ENCODE data around the gene SH2D7. TPM values are rescaled to one million over a fixed set of nuclear protein-coding genes. Genes with fewer than 3 reads are reported as not detected.

SH2D7 gene
- total and polyA plus RNA-seq, 2 experiments from 2014 or later, result not detected

DNA sequence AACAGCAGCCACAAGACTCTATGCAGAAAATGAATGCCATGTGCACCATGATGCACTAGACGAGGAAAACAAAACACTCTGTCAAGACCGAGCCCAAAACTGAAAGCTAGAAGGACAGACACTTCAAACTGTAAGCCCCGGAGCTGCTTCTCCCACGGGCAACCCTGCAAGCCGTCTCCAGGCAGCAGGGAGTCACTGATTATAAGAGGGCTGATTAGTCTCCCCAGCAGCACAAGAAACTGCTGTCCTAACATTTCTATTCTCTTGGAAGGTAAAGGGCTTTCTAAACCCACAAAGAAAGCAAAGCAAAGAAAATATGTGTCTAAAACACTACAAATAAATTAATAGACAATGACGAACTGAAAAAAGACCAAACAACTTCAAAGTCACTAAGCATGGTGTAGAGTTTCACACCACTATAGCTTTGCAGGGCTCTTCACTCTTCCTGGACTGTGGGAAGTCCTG lies 30.4 kb upstream of the SH2D7 start:
- in situ Hi-C loops (cut with MboI), result no loop called here
- Histone ChIP-seq H3K27ac (peak overlapping the region; percentile 55), H3K4me2 (ENCODE audit: unreplicated experiment) (peak overlapping the region; percentile 80), H3K9ac (peak overlapping the region; percentile 73), H3K36me3 (ENCODE audit: low read depth) (no peaks in the 10 kb centered on the region), H3K27me3 (replicated peaks; ENCODE audit: insufficient read depth) (no peaks in the 10 kb centered on the region), H3K79me2 (ENCODE audit: insufficient read depth) (peaks cover 87% of the 10 kb centered on the region), H3K4me3 (peak overlapping the region; percentile 71), H3K9me2 (ENCODE audit: insufficient read depth) (no peaks in the 10 kb centered on the region), H3K4me1 (ENCODE audit: insufficient read depth) (peaks cover 68% of the 10 kb centered on the region), H3K9me3 (ENCODE audit: low read depth) (no peaks in the 10 kb centered on the region), H3F3A (ENCODE audit: insufficient read depth) (peaks cover 46% of the 10 kb centered on the region), H2AFZ (no peak overlapping the region), H4K20me1 (ENCODE audit: insufficient read depth) (no peaks in the 10 kb centered on the region)
- no peak for TF ChIP-seq EZH2phosphoT487 (IDR thresholded peaks at IDR 0.05; ENCODE audit: insufficient read depth, low read depth)
- no peak for TF ChIP-seq EZH2 (IDR thresholded peaks at IDR 0.05; ENCODE audit: insufficient read depth, poor library complexity, severe bottlenecking)
- WGBS, 2 experiments (ENCODE audit: low coverage in 1 of 2, low lambda C conversion rate in 2 of 2, missing lambda C conversion rate in 2 of 2), result 3 to 5% methylated on average over 6 of the region's 6 CpGs
- DNase-seq, result peak; percentile 76

DNA sequence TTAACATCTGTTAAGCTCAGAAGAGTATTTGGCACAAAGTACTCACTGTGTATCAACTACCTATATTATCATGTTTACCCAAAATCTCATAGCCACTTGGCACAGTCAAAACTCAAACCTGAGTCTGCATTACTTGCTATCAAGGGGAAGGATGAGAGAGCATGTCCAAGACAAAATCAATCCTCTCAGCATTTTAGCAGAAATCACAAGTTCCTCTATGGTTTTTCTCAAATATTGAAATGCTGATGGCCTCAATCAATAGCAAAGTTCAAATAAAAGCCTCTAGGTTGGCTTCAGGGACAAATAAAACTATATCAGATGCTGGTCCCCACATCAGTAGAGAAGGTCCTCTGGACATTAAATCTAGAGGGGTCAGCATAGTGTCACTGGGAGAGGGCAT lies 29.1 kb upstream of the SH2D7 start:
- H3K9ac ChIP-seq, result peak overlapping the region; percentile 81; the same call in 1 of the 2 replicates
- H3K4me1 ChIP-seq (ENCODE audit: insufficient read depth), result peaks cover 69% of the 10 kb centered on the region
- peak overlapping the region; percentile 97 for H3K27ac ChIP-seq

DNA sequence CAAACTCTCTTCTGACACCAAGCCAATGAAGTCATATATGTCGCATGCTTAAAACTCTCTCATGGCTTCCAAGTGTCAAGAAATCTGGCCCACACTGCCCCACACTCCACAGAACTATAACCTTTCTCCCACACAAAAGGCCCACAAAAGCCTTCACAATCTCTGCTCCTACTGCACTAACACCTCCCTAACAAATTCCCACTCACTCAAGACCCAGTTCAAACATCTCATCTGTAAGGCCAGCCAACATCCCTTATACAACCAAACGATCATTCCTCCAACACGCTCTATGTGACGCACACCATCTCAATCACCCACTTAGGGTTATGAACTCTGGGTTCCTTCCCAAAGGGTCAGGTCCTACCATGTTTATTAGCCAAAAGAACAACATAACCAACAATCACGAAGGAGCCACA lies 28.4 kb upstream of the SH2D7 start:
- peak overlapping the region; percentile 73 for H3K4me2 ChIP-seq (ENCODE audit: unreplicated experiment)
- H3K79me2 ChIP-seq (ENCODE audit: insufficient read depth), result peaks cover 87% of the 10 kb centered on the region
- H3K27ac ChIP-seq, result peak overlapping the region; percentile 97
- H3F3A ChIP-seq (ENCODE audit: insufficient read depth), result peaks cover 64% of the 10 kb centered on the region
- H3K4me1 ChIP-seq (ENCODE audit: insufficient read depth), result peaks cover 73% of the 10 kb centered on the region
- no peaks in the 10 kb centered on the region for H3K27me3 ChIP-seq (replicated peaks; ENCODE audit: insufficient read depth)
- H4K20me1 ChIP-seq (ENCODE audit: insufficient read depth), result no peaks in the 10 kb centered on the region
- peak overlapping the region; percentile 56 for H3K4me3 ChIP-seq
- no peak overlapping the region for H2AFZ ChIP-seq
- H3K9me2 ChIP-seq (ENCODE audit: insufficient read depth), result no peaks in the 10 kb centered on the region
- H3K9ac ChIP-seq, result peak overlapping the region; percentile 81
- 18 to 21% methylated on average over 5 of the region's 5 CpGs for WGBS, 2 experiments (ENCODE audit: low coverage in 1 of 2, low lambda C conversion rate in 2 of 2, missing lambda C conversion rate in 2 of 2)
- no peaks in the 10 kb centered on the region for H3K36me3 ChIP-seq (ENCODE audit: low read depth)
- DNase-seq, result peak; percentile 62
- no peak for TF ChIP-seq EZH2 (IDR thresholded peaks at IDR 0.05; ENCODE audit: insufficient read depth, poor library complexity, severe bottlenecking)
- no peak for TF ChIP-seq EZH2phosphoT487 (IDR thresholded peaks at IDR 0.05; ENCODE audit: insufficient read depth, low read depth)
- H3K9me3 ChIP-seq (ENCODE audit: low read depth), result no peaks in the 10 kb centered on the region
- in situ Hi-C loops (cut with MboI), result no loop called here

More for the DNA sequence above, 29.1 kb upstream of the SH2D7 start:
- Histone ChIP-seq H3K9me3 (ENCODE audit: low read depth) (no peaks in the 10 kb centered on the region), H3K36me3 (ENCODE audit: low read depth) (no peaks in the 10 kb centered on the region), H3K27me3 (replicated peaks; ENCODE audit: insufficient read depth) (no peaks in the 10 kb centered on the region), H3K4me2 (ENCODE audit: unreplicated experiment) (peak overlapping the region; percentile 73), H3K79me2 (ENCODE audit: insufficient read depth) (peaks cover 87% of the 10 kb centered on the region), H2AFZ (no peak overlapping the region), H3F3A (ENCODE audit: insufficient read depth) (peaks cover 58% of the 10 kb centered on the region), H4K20me1 (ENCODE audit: insufficient read depth) (no peaks in the 10 kb centered on the region), H3K9me2 (ENCODE audit: insufficient read depth) (no peaks in the 10 kb centered on the region), H3K4me3 (no peak overlapping the region)
- no peak for DNase-seq
- in situ Hi-C loops (cut with MboI), result no loop called here
- TF ChIP-seq EZH2phosphoT487 (IDR thresholded peaks at IDR 0.05; ENCODE audit: insufficient read depth, low read depth) (no peak), EZH2 (IDR thresholded peaks at IDR 0.05; ENCODE audit: insufficient read depth, poor library complexity, severe bottlenecking) (no peak)

DNA sequence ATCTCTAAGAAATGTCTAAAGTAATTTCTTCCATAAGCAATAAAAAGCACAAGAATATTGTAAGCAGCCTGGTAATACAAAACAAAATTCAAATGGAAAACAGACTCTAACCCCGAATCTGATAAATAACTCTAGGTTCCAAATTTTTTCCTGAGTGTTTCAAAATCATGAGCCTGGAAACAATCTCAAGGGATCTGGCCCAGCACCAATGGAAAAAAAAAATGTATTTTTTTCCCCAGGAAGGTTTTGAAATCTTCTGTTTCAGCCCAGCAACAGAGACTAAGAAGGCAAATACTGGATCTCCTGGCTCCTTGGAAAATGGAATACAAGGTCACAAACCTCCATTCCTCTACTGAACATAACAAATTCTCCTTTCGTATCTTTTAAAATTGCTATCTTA lies 27.8 kb upstream of the SH2D7 start:
- H3K36me3 ChIP-seq (ENCODE audit: low read depth), result no peaks in the 10 kb centered on the region
- no peaks in the 10 kb centered on the region for H3K9me3 ChIP-seq (ENCODE audit: low read depth)
- peak overlapping the region; percentile 81 for H3K9ac ChIP-seq
- peaks cover 87% of the 10 kb centered on the region for H3K79me2 ChIP-seq (ENCODE audit: insufficient read depth)
- peak overlapping the region; percentile 73 for H3K4me2 ChIP-seq (ENCODE audit: unreplicated experiment)
- H3K9me2 ChIP-seq (ENCODE audit: insufficient read depth), result no peaks in the 10 kb centered on the region
- H3K27me3 ChIP-seq (replicated peaks; ENCODE audit: insufficient read depth), result no peaks in the 10 kb centered on the region
- peak overlapping the region; percentile 56 for H3K4me3 ChIP-seq
- peaks cover 66% of the 10 kb centered on the region for H3F3A ChIP-seq (ENCODE audit: insufficient read depth)
- DNase-seq, result peak; percentile 72
- H3K4me1 ChIP-seq (ENCODE audit: insufficient read depth), result peaks cover 77% of the 10 kb centered on the region
- no peaks in the 10 kb centered on the region for H4K20me1 ChIP-seq (ENCODE audit: insufficient read depth)
- in situ Hi-C loops (cut with MboI), result no loop called here
- H3K27ac ChIP-seq, result peak overlapping the region; percentile 97
- no peak for TF ChIP-seq EZH2phosphoT487 (IDR thresholded peaks at IDR 0.05; ENCODE audit: insufficient read depth, low read depth)
- no peak for TF ChIP-seq EZH2 (IDR thresholded peaks at IDR 0.05; ENCODE audit: insufficient read depth, poor library complexity, severe bottlenecking)
- H2AFZ ChIP-seq, result no peak overlapping the region
- 12 to 17% methylated on average over 2 of the region's 2 CpGs for WGBS, 2 experiments (ENCODE audit: low coverage in 1 of 2, low lambda C conversion rate in 2 of 2, missing lambda C conversion rate in 2 of 2)

All from GM23248 (cell line).